ENCODE data around the gene CYREN. TPM values are rescaled to one million over a fixed set of nuclear protein-coding genes. Genes with fewer than 3 reads are reported as not detected.
A peak's percentile ranks its signal among the peaks of the same experiment; 100 is the strongest.

The CYREN gene
- total and polyA plus RNA-seq, 2 experiments from 2014 or later, result 22.7 to 70.6 TPM

- Histone ChIP-seq H3K4me2 (no peak overlapping the region), H3F3A (replicated peaks; ENCODE audit: low read depth) (no peaks in the 10 kb centered on the region; the same call in 1 of the 2 replicates), H4K20me1 (replicated peaks; ENCODE audit: insufficient read depth) (peaks cover 4% of the 10 kb centered on the region; the same call in 1 of the 2 replicates), H3K36me3 (ENCODE audit: insufficient read depth) (peaks cover 17% of the 10 kb centered on the region; the same call in 1 of the 2 replicates), H3K79me2 (replicated peaks; ENCODE audit: insufficient read depth) (peaks cover 11% of the 10 kb centered on the region), H3K27ac (ENCODE audit: low read depth) (no peak overlapping the region), H3K4me3 (no peak overlapping the region), H3K27me3 (ENCODE audit: insufficient read depth) (no peaks in the 10 kb centered on the region), H3K4me1 (ENCODE audit: insufficient read depth) (peaks cover 24% of the 10 kb centered on the region), H3K9me2 (ENCODE audit: insufficient read depth) (peaks cover 4% of the 10 kb centered on the region; the same call in 1 of the 2 replicates), H2AFZ (no peak overlapping the region)
- Mint-ChIP-seq H3K27me3 (ENCODE audit: insufficient read depth, low read depth, poor library complexity) (peaks cover 18% of the 10 kb centered on the region), H3K36me3 (ENCODE audit: low read depth) (peaks cover 98% of the 10 kb centered on the region), H3K9me3 (peaks cover 40% of the 10 kb centered on the region), H3K27ac (no peak overlapping the region), H3K4me3 (no peak overlapping the region; the same call in 2 of the 3 replicates), H3K4me1 (peaks cover 29% of the 10 kb centered on the region)
- TF ChIP-seq, protein P1, sequence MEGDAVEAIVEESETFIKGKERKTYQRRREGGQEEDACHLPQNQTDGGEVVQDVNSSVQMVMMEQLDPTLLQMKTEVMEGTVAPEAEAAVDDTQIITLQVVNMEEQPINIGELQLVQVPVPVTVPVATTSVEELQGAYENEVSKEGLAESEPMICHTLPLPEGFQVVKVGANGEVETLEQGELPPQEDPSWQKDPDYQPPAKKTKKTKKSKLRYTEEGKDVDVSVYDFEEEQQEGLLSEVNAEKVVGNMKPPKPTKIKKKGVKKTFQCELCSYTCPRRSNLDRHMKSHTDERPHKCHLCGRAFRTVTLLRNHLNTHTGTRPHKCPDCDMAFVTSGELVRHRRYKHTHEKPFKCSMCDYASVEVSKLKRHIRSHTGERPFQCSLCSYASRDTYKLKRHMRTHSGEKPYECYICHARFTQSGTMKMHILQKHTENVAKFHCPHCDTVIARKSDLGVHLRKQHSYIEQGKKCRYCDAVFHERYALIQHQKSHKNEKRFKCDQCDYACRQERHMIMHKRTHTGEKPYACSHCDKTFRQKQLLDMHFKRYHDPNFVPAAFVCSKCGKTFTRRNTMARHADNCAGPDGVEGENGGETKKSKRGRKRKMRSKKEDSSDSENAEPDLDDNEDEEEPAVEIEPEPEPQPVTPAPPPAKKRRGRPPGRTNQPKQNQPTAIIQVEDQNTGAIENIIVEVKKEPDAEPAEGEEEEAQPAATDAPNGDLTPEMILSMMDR (conservative IDR thresholded peaks at IDR 0.05; ENCODE audit: low read depth in 2 of 2), result peak; percentile 10 to 43; a peak in 2 of 4 replicates
- no peak for TF ChIP-seq JUNB (IDR thresholded peaks at IDR 0.05; ENCODE audit: unreplicated experiment)
- DNase-seq (ENCODE audit: low spot score), result no peak
- ATAC-seq, result no peak; the same call in 2 of the 3 replicates
Measured at GRCh38 chr7:135164357-135165061, 6.0 kb downstream of the CYREN start.

DNA sequence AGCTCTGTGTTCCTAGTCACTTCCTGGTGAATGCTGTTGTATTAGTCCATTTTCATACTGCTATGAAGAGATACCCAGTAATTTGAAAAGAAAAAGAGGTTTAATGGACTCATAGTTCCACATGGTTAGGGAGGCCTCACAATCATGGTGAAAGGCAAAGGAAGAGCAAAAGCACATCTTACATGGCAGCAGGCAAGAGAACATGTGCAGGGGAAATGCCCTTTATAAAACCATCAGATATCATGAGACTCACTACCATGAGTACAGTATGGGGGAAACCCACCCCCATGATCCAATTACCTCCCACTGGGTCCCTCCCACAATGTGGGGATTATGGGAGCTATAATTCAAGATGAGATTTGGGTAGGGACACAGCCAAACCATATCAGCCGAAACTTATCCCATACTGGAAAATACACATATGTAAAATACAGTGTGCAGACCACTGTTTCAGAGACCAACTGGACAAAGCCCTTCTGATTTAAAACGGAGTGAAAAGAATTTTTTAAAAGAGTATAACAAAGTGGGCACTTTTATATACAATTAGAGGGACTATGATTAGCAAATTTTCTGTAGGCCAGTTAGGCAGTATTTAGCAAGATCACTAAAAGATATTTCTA lies 8.0 kb downstream of the CYREN start:
- Histone ChIP-seq H3K4me2 (no peak overlapping the region), H3K9me2 (ENCODE audit: insufficient read depth) (peaks cover 4% of the 10 kb centered on the region; the same call in 1 of the 2 replicates), H3K4me1 (ENCODE audit: insufficient read depth) (peaks cover 23% of the 10 kb centered on the region), H3K36me3 (ENCODE audit: insufficient read depth) (peaks cover 13% of the 10 kb centered on the region; the same call in 1 of the 2 replicates), H3K27ac (ENCODE audit: low read depth) (no peak overlapping the region), H3K27me3 (ENCODE audit: insufficient read depth) (no peaks in the 10 kb centered on the region), H4K20me1 (replicated peaks; ENCODE audit: insufficient read depth) (peaks cover 4% of the 10 kb centered on the region; the same call in 1 of the 2 replicates), H3K79me2 (replicated peaks; ENCODE audit: insufficient read depth) (no peaks in the 10 kb centered on the region; the same call in 1 of the 2 replicates), H3K4me3 (no peak overlapping the region), H2AFZ (no peak overlapping the region), H3F3A (replicated peaks; ENCODE audit: low read depth) (no peaks in the 10 kb centered on the region)
- peaks cover 96% of the 10 kb centered on the region for H3K36me3 Mint-ChIP-seq (ENCODE audit: low read depth)
- peaks cover 56% of the 10 kb centered on the region for H3K9me3 Mint-ChIP-seq
- peaks cover 10% of the 10 kb centered on the region for H3K27me3 Mint-ChIP-seq (ENCODE audit: insufficient read depth, low read depth, poor library complexity)
- DNase-seq (ENCODE audit: low spot score) (no peak), ATAC-seq (no peak)
- H3K27ac Mint-ChIP-seq, result no peak overlapping the region
- H3K4me3 Mint-ChIP-seq, result no peak overlapping the region
- peaks cover 22% of the 10 kb centered on the region for H3K4me1 Mint-ChIP-seq
- TF ChIP-seq EZH2phosphoT487 (IDR thresholded peaks at IDR 0.05; ENCODE audit: unreplicated experiment), result no peak
- no peak for TF ChIP-seq JUNB (IDR thresholded peaks at IDR 0.05; ENCODE audit: unreplicated experiment)
- no peak for TF ChIP-seq REST (IDR thresholded peaks at IDR 0.05; ENCODE audit: unreplicated experiment)
- TF ChIP-seq, protein P1 (conservative IDR thresholded peaks at IDR 0.05; ENCODE audit: low read depth in 2 of 2), result no peak
- TF ChIP-seq NANOG (IDR thresholded peaks at IDR 0.05; ENCODE audit: borderline replicate concordance), result no peak
- TF ChIP-seq STAT1 (IDR thresholded peaks at IDR 0.05; ENCODE audit: unreplicated experiment), result no peak
- TF ChIP-seq POLR2AphosphoS5 (IDR thresholded peaks at IDR 0.05; ENCODE audit: low read depth), result no peak
- TF ChIP-seq ETS1 (IDR thresholded peaks at IDR 0.05), result no peak
- no peak for TF ChIP-seq EZH2 (IDR thresholded peaks at IDR 0.05; ENCODE audit: low read depth, unreplicated experiment)
- TF ChIP-seq ZNF331 (CRISPR knock-in tag; IDR thresholded peaks at IDR 0.05; ENCODE audit: low read depth), result no peak
- no peak for TF ChIP-seq ZNF114 (CRISPR knock-in tag; IDR thresholded peaks at IDR 0.05)
